ENCODE data around the gene ZCRB1.

DNA sequence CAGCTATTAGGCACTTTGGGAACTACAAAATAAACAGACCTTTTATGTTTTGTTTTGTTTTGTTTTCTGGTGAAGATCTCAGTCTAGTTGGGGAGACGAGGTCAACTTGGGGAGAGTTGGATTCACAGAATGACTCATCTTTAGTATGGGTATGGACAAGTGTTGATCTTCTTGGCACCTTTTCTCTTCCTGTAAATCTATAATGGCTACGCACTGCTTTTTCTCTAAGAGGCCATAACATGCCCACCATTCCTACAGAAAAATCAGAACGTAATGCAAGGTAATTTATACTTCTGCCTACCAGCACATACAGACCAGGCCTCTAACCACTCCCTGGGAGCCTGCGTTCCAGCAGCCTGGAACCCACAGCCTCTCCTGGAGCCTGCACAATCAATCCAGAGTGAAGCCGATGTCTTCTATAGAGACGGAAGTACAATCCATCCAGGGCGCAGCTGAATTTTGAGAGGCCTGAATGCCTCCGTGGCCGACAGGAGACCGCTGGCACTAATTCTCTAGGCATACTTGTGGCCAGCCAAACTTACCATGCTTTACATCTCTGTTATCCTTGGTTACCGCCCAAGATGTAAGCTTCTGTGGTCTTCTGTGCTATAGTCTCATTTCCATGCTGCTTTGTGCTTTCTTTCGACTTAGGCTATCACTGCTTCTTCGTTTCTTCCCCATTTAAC, 790 bp upstream of the ZCRB1 start:
- TF ChIP-seq CSRNP3 (CRISPR knock-in tag; IDR thresholded peaks at IDR 0.05): no peak
- no peak for TF ChIP-seq GLIS3 (CRISPR knock-in tag; IDR thresholded peaks at IDR 0.05)
- TF ChIP-seq, protein P1, sequence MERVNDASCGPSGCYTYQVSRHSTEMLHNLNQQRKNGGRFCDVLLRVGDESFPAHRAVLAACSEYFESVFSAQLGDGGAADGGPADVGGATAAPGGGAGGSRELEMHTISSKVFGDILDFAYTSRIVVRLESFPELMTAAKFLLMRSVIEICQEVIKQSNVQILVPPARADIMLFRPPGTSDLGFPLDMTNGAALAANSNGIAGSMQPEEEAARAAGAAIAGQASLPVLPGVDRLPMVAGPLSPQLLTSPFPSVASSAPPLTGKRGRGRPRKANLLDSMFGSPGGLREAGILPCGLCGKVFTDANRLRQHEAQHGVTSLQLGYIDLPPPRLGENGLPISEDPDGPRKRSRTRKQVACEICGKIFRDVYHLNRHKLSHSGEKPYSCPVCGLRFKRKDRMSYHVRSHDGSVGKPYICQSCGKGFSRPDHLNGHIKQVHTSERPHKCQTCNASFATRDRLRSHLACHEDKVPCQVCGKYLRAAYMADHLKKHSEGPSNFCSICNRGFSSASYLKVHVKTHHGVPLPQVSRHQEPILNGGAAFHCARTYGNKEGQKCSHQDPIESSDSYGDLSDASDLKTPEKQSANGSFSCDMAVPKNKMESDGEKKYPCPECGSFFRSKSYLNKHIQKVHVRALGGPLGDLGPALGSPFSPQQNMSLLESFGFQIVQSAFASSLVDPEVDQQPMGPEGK (CRISPR knock-in tag; IDR thresholded peaks at IDR 0.05; ENCODE audit: borderline replicate concordance): no peak
